ENCODE results near the gene PLXNB2.

PLXNB2 gene

DNA sequence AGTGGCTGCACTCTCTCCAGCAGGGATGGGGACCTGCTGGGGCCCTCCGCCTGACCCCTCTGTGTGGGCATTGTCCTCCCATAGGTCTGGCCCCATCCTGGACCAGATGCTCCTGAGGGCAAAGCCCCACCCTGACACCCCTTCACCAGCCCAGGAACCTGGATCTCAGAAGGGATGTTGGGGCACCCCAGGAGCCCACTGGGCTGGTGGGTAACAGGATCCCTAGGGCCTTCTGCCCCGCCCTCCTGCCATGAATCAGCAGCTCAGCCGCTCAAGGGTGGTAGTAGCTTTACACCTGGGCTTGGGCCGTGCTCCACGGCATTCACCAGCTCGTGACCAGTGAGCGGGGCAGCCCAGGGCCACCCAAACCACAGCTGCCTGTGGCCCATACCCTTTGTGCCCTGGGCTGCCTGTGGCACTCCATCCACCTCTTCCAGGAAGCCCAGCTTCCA lies 45.0 kb downstream of the PLXNB2 start:
- DNase-seq (ENCODE audit: low spot score): no peak

DNA sequence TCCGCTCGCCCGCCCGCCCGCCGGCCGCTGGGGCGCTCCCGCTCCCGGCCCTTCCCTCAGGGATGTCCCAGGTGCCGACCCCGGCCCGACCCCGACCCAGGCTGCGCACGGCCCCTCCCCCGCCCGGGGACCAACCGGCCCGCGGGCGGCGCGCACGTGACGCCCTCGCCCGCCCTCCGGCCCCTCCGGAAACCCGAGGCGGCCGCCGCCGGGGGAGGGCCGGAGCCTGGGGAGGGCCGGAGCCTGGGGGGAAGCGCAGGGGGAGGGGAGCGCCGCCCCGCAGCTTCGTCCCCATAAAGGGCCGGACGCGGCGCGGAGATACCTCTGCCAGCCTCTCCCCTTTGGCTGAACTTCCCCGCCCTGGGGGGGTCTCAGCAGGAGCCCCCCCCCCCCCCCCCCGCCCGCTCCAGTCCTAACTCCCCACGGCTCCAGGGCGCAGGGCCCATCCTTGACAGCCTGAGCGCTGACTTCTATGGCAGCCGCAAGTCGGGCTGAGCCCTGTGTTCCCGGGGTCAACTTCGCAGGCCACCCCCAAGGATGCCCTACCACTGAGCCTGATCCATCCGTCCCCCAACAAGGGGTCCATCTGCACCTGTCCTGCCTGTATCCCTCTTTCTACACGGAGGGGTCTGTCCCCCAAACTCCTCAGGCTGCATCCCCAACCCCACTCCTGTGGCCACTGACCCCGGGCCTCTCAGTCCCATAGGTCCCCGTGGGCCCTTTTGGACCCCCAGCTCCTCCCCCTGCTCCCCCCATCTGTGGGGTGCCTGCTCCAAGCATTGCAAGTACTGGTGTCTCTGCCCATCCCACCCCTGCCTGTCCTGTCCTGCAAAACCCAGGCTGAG lies 45.6 kb downstream of the PLXNB2 start, which contains the start of gene MAPK12:
Gene MAPK12 (minus strand): TSS at position 69 of the 845 bp plus-strand sequence. CDS start 174 bp downstream, outside the sequence.
- peak; percentile 94 for DNase-seq (ENCODE audit: low spot score)
- TF ChIP-seq, protein P1, sequence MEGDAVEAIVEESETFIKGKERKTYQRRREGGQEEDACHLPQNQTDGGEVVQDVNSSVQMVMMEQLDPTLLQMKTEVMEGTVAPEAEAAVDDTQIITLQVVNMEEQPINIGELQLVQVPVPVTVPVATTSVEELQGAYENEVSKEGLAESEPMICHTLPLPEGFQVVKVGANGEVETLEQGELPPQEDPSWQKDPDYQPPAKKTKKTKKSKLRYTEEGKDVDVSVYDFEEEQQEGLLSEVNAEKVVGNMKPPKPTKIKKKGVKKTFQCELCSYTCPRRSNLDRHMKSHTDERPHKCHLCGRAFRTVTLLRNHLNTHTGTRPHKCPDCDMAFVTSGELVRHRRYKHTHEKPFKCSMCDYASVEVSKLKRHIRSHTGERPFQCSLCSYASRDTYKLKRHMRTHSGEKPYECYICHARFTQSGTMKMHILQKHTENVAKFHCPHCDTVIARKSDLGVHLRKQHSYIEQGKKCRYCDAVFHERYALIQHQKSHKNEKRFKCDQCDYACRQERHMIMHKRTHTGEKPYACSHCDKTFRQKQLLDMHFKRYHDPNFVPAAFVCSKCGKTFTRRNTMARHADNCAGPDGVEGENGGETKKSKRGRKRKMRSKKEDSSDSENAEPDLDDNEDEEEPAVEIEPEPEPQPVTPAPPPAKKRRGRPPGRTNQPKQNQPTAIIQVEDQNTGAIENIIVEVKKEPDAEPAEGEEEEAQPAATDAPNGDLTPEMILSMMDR (IDR thresholded peaks at IDR 0.05; ENCODE audit: extremely low read depth, missing control alignments): no peak

More for the DNA sequence above, 45.0 kb downstream of the PLXNB2 start:
- TF ChIP-seq, protein P1 (IDR thresholded peaks at IDR 0.05; ENCODE audit: extremely low read depth, missing control alignments): no peak

DNA sequence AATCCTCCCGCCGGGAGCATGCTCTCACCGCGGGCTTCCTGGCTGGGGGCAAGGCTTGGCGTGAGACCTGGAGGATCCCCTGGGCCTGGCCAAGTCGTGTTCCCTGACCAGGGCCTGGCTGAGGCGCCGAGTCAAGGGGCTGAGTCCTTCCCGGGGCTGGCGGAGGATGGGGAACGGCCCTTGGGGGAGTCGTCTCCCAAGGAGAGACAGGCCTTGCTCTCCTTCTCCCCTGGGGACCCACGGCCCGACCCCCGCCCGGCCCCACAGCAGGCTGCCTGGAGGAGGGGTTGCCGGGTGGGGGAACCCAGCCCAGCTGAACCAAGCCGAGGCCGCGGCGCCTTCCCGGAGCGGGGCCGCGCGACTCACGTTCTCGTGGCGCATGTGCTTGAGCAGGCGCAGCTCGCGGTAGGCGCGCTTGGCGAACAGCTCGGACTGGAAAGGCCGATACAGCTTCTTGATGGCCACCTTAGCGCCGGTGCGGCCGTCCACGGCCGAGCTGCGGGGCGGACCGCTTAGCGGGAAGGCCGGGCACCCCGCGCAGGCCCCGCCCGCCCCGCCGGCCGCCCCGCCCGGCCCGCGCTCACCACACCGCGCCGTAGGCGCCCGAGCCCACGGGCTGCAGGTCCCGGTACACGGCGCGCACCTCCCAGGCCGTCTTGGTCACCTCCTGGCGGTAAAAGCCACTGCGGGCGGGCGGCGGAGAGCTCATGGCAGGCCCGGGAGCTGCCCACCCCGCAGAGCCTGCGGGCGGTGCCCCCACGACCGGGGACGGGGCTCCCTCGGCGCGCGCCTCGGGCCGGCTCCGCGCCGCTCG lies 46.4 kb downstream of the PLXNB2 start:
- DNase-seq (ENCODE audit: low spot score): peak; percentile 83
- TF ChIP-seq, protein P1 (IDR thresholded peaks at IDR 0.05; ENCODE audit: extremely low read depth, missing control alignments): no peak

DNA sequence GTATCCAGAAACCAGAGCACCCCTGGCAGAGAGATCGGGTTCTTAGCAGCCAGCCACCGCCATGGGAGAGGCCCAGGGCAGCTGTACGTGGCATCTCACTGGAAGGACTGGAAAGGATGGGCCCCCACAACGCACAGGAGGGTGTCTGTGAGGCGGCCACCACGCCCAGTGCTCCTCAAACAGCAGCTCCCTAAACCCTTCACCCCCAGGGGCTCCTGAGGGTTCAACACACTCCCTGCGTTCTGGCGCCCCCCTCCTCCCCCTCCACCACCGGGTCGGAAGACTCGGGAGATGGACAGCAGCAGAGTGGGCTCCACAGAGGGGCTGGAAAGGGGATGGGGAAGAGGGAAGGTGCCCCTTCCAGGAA lies 47.0 kb downstream of the PLXNB2 start:
- peak; percentile 51 for DNase-seq (ENCODE audit: low spot score)
- TF ChIP-seq, protein P1 (IDR thresholded peaks at IDR 0.05; ENCODE audit: extremely low read depth, missing control alignments): no peak

DNA sequence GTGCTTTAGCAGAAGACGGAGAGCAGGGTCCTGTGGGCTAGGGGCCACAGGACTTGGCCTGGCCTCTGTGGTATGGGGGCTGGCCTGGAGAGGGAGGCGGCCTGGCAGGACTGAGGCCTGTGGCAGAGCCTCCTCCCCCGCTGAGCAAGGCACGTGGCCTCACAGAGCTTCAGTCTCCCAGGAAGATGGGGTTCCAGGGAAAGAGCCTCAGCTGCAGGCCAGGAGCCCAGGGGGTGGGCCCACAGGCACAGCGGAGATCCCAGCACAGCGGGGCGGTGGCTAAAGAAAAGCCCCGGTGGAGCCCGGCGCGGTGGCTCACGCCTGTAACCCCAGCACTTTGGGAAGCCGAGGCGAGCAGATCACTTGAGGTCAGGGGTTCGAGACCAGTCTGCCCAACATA lies 48.1 kb downstream of the PLXNB2 start:
- TF ChIP-seq, protein P1 (IDR thresholded peaks at IDR 0.05; ENCODE audit: extremely low read depth, missing control alignments): no peak

DNA sequence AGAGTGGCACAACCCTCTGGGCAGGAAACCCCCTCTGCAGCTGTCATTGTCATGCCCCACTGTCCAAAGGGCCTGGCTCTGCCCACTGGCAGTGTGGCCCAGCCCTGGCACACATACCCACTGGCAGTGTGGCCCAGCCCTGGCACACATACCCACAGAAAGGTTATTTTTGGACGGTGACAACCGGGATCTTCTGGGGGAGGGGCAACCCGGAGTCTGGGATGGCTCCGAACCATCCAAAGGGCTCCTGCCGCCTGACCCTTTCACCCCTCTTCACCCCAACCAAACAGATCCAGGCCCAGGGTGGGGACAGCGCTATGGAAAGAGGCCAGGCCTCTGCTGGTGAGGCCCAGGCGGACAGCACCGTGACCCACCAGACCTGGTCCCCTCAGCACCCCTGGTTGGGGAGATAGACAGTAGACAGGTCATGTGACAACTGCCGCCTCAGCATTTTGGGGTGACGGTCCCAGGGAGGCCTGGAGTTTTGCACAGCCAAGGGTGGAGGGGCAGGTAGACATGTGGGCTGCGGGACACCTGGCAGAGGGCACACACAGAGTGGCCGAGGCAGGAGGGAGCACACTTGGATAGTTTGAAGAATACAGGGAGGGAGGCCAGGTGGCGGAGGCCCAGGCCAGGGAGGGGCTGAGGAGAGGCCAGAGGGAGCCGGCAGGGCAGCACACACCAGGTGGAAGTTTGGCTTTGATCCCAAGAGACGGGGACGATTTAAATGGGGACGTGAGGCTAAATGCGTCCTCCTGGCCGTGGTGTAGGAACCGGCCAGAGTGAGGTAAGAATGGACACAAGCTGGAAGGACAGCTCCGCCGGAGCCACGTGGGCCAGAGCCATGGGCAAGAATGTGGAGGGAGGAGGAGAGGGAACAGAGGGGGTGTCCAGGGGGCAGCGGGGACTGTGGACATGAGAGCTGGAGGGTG lies 48.8 kb downstream of the PLXNB2 start:
- DNase-seq (ENCODE audit: low spot score): no peak
- TF ChIP-seq, protein P1 (IDR thresholded peaks at IDR 0.05; ENCODE audit: extremely low read depth, missing control alignments): no peak

More for the DNA sequence above, 48.1 kb downstream of the PLXNB2 start:
- DNase-seq (ENCODE audit: low spot score): no peak
